ENCODE results near the gene MXD3.
"Not testable (repeated sequence)": the region's sequence is repeated elsewhere in the genome, so short reads cannot be mapped to it uniquely, and the experiment has no call there.

MXD3 gene

GRCh38 chr5:177346820-177347219 is 35.1 kb upstream of the MXD3 start:
- in situ Hi-C loops (cut with MboI; ENCODE audit: low sequenced_read_pairs, unreplicated experiment), result no loop called here
- TF ChIP-seq CTCF (IDR thresholded peaks at IDR 0.05; ENCODE audit: borderline replicate concordance, control extremely low read depth, extremely low read depth, insufficient read depth, missing control alignments), result no peak

GRCh38 chr5:177344891-177345290 is 33.2 kb upstream of the MXD3 start:
- in situ Hi-C loops (cut with MboI; ENCODE audit: low sequenced_read_pairs, unreplicated experiment), result no loop called here

More at GRCh38 chr5:177346820-177347219, 35.1 kb upstream of the MXD3 start:
- DNase-seq (ENCODE audit: low spot score), result no peak

GRCh38 chr5:177343777-177344176 is 32.1 kb upstream of the MXD3 start:
- TF ChIP-seq CTCF (IDR thresholded peaks at IDR 0.05; ENCODE audit: borderline replicate concordance, control extremely low read depth, extremely low read depth, insufficient read depth, missing control alignments), result no peak
- in situ Hi-C loops (cut with MboI; ENCODE audit: low sequenced_read_pairs, unreplicated experiment), result no loop called here
- no peak for DNase-seq (ENCODE audit: low spot score)

More at GRCh38 chr5:177344891-177345290, 33.2 kb upstream of the MXD3 start:
- TF ChIP-seq CTCF (IDR thresholded peaks at IDR 0.05; ENCODE audit: borderline replicate concordance, control extremely low read depth, extremely low read depth, insufficient read depth, missing control alignments), result no peak
- DNase-seq (ENCODE audit: low spot score), result no peak

- DNase-seq (ENCODE audit: low spot score); in situ Hi-C loops (cut with MboI; ENCODE audit: low sequenced_read_pairs, unreplicated experiment): not testable (repeated sequence)
Measured at GRCh38 chr5:177343000-177343399, 31.3 kb upstream of the MXD3 start.

GRCh38 chr5:177339107-177339638 is 27.5 kb upstream of the MXD3 start:
- TF ChIP-seq CTCF (IDR thresholded peaks at IDR 0.05; ENCODE audit: borderline replicate concordance, control extremely low read depth, extremely low read depth, insufficient read depth, missing control alignments), result no peak
- no peak for DNase-seq (ENCODE audit: low spot score)
- in situ Hi-C loops (cut with MboI; ENCODE audit: low sequenced_read_pairs, unreplicated experiment), result no loop called here

GRCh38 chr5:177338251-177339106 is 26.8 kb upstream of the MXD3 start:
- no peak for TF ChIP-seq CTCF (IDR thresholded peaks at IDR 0.05; ENCODE audit: borderline replicate concordance, control extremely low read depth, extremely low read depth, insufficient read depth, missing control alignments)
- in situ Hi-C loops (cut with MboI; ENCODE audit: low sequenced_read_pairs, unreplicated experiment), result no loop called here
- no peak for DNase-seq (ENCODE audit: low spot score)

All from GM13976 (cell line).